Measurements from ENCODE around the gene CCDC80. TPM values are rescaled to one million over a fixed set of nuclear protein-coding genes. Genes with fewer than 3 reads are reported as not detected.

The CCDC80 gene
- total and polyA plus RNA-seq, 2 experiments from 2014 or later: 27.1 to 83.5 TPM

DNA sequence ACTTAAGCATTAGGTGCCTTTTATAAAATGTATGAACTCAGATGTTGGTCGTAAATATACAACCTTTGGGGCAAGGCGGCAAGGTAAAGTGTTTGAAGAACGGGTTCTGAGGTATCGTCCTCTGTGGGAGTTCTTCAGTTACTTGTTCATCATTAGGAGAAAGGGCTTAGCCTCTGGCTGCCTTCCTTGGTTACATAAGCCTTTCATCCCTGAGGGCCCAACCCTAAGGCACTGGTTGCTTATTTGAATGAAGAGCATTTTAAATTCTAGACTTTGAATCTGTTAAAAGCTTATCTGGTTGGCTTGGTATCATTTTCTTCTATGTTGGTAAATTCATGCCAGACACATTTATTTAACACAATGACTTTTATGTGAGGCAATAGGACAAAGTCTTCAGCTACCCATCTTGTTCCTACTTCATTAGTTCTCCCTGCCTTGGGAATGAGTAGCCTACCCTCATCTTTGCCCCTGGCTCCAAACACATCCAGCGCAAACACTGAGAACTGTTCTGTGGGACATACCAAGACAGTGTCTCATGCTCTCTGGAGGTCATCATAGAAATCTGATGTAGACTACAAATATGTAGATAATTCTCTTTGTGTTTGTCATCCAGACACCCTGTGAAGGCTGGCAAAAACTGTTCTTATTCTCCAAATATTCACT is 12.4 kb upstream of the CCDC80 start:
- H3K27ac ChIP-seq: peak overlapping the region; percentile 79
- no peak overlapping the region for H3K4me3 ChIP-seq
- peaks cover 10% of the 10 kb centered on the region for H3K4me1 ChIP-seq (ENCODE audit: insufficient read depth)
- no peaks in the 10 kb centered on the region for H4K20me1 ChIP-seq (ENCODE audit: insufficient read depth, poor library complexity, severe bottlenecking)
- H3K79me2 ChIP-seq: no peaks in the 10 kb centered on the region
- no peak overlapping the region for H3K4me2 ChIP-seq
- H3K9me3 ChIP-seq (ENCODE audit: low read depth): no peaks in the 10 kb centered on the region
- H3K36me3 ChIP-seq (replicated peaks; ENCODE audit: insufficient read depth, low read depth): no peaks in the 10 kb centered on the region
- no peaks in the 10 kb centered on the region for H3K27me3 ChIP-seq
- DNase-seq (ENCODE audit: low spot score): peak; percentile 42
- no peak for TF ChIP-seq EZH2 (IDR thresholded peaks at IDR 0.05; ENCODE audit: borderline replicate concordance)
- TF ChIP-seq EZH2phosphoT487 (IDR thresholded peaks at IDR 0.05; ENCODE audit: low read depth, severe bottlenecking, unreplicated experiment): no peak
- TF ChIP-seq, protein P1, sequence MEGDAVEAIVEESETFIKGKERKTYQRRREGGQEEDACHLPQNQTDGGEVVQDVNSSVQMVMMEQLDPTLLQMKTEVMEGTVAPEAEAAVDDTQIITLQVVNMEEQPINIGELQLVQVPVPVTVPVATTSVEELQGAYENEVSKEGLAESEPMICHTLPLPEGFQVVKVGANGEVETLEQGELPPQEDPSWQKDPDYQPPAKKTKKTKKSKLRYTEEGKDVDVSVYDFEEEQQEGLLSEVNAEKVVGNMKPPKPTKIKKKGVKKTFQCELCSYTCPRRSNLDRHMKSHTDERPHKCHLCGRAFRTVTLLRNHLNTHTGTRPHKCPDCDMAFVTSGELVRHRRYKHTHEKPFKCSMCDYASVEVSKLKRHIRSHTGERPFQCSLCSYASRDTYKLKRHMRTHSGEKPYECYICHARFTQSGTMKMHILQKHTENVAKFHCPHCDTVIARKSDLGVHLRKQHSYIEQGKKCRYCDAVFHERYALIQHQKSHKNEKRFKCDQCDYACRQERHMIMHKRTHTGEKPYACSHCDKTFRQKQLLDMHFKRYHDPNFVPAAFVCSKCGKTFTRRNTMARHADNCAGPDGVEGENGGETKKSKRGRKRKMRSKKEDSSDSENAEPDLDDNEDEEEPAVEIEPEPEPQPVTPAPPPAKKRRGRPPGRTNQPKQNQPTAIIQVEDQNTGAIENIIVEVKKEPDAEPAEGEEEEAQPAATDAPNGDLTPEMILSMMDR (IDR thresholded peaks at IDR 0.05; ENCODE audit: poor library complexity): no peak
- H3K9me2 ChIP-seq (replicated peaks; ENCODE audit: insufficient read depth): no peaks in the 10 kb centered on the region
- 69% methylated on average over 5 of the region's 5 CpGs for WGBS (ENCODE audit: low lambda C conversion rate, missing lambda C conversion rate)
- no peak overlapping the region for H2AFZ ChIP-seq

DNA sequence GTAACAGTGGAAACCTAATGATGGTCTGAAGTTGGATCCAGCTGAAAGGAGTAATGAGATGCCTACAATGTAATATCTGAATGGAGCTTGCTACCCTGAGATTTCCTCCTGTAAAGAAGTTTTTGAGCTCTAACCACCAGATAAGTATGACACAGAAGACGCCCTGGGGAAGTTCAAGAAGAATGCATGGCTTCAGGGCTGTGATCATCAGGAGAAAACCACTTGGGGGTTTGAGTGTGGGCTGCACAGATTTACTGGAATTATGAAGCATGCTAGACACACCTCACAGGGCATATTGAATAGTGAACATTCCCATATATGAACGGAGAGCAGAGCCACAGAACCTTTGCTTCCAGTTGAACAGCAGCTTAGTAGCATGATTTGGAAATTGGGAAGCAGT is 10.6 kb upstream of the CCDC80 start:
- 82% methylated on average over 2 of the region's 2 CpGs for WGBS (ENCODE audit: low lambda C conversion rate, missing lambda C conversion rate)
- Histone ChIP-seq H3K4me2 (no peak overlapping the region), H2AFZ (no peak overlapping the region)

DNA sequence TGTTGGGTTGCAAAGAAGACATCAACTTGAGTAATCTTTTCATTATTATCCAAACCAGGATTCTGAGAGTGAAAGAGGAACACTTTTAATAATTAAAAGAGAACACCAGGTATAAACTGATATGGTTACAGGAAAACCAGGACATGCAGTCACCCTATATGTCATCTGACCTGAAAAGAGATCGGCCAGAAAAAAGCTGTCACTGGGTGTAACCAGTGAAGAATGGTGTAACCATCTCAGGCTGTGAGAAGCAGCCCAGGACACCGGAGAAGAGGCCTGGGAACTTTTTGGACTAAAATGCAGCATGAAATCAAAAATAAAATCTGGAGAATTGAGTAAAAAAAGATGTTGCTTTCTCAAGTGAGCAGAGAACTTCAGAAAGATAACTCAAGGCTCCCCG is 10.1 kb upstream of the CCDC80 start:
- H3K4me3 ChIP-seq: no peak overlapping the region
- DNase-seq (ENCODE audit: low spot score): no peak
- H4K20me1 ChIP-seq (ENCODE audit: insufficient read depth, poor library complexity, severe bottlenecking): no peaks in the 10 kb centered on the region
- no peaks in the 10 kb centered on the region for H3K27me3 ChIP-seq
- TF ChIP-seq, protein P1 (IDR thresholded peaks at IDR 0.05; ENCODE audit: poor library complexity): no peak
- no peak for TF ChIP-seq EZH2phosphoT487 (IDR thresholded peaks at IDR 0.05; ENCODE audit: low read depth, severe bottlenecking, unreplicated experiment)
- TF ChIP-seq EZH2 (IDR thresholded peaks at IDR 0.05; ENCODE audit: borderline replicate concordance): no peak
- H3K36me3 ChIP-seq (replicated peaks; ENCODE audit: insufficient read depth, low read depth): no peaks in the 10 kb centered on the region
- no peak overlapping the region for H3K27ac ChIP-seq
- H3K4me1 ChIP-seq (ENCODE audit: insufficient read depth): peaks cover 23% of the 10 kb centered on the region
- 98% methylated on average over 3 of the region's 3 CpGs for WGBS (ENCODE audit: low lambda C conversion rate, missing lambda C conversion rate)
- no peaks in the 10 kb centered on the region for H3K9me2 ChIP-seq (replicated peaks; ENCODE audit: insufficient read depth)
- no peak overlapping the region for H2AFZ ChIP-seq
- H3K9me3 ChIP-seq (ENCODE audit: low read depth): no peaks in the 10 kb centered on the region
- no peaks in the 10 kb centered on the region for H3K79me2 ChIP-seq
- H3K4me2 ChIP-seq: no peak overlapping the region

More for the DNA sequence above, 10.6 kb upstream of the CCDC80 start:
- TF ChIP-seq EZH2 (IDR thresholded peaks at IDR 0.05; ENCODE audit: borderline replicate concordance) (no peak), EZH2phosphoT487 (IDR thresholded peaks at IDR 0.05; ENCODE audit: low read depth, severe bottlenecking, unreplicated experiment) (no peak)
- TF ChIP-seq, protein P1 (IDR thresholded peaks at IDR 0.05; ENCODE audit: poor library complexity): no peak
- no peak for DNase-seq (ENCODE audit: low spot score)
- Histone ChIP-seq H3K9me2 (replicated peaks; ENCODE audit: insufficient read depth) (no peaks in the 10 kb centered on the region), H3K36me3 (replicated peaks; ENCODE audit: insufficient read depth, low read depth) (no peaks in the 10 kb centered on the region), H3K27me3 (no peaks in the 10 kb centered on the region), H3K79me2 (no peaks in the 10 kb centered on the region), H3K4me1 (ENCODE audit: insufficient read depth) (peaks cover 20% of the 10 kb centered on the region), H4K20me1 (ENCODE audit: insufficient read depth, poor library complexity, severe bottlenecking) (no peaks in the 10 kb centered on the region), H3K9me3 (ENCODE audit: low read depth) (no peaks in the 10 kb centered on the region), H3K4me3 (no peak overlapping the region), H3K27ac (no peak overlapping the region)

Measured in hepatocyte (in vitro differentiated cells).